Anterior cingulate cortex (tissue), 58 donors: Measurements from ENCODE around the gene PRPS1.
A peak's percentile ranks its signal among the peaks of the same experiment; 100 is the strongest.
"Not testable (repeated sequence)": the region's sequence is repeated elsewhere in the genome, so short reads cannot be mapped to it uniquely, and the experiment has no call there.

Experiments used
- DNase-seq, 58 donors: peaks; one replicate each; lab custom pipeline; 2025; lab: John Stamatoyannopoulos, UW

The PRPS1 gene

DNA sequence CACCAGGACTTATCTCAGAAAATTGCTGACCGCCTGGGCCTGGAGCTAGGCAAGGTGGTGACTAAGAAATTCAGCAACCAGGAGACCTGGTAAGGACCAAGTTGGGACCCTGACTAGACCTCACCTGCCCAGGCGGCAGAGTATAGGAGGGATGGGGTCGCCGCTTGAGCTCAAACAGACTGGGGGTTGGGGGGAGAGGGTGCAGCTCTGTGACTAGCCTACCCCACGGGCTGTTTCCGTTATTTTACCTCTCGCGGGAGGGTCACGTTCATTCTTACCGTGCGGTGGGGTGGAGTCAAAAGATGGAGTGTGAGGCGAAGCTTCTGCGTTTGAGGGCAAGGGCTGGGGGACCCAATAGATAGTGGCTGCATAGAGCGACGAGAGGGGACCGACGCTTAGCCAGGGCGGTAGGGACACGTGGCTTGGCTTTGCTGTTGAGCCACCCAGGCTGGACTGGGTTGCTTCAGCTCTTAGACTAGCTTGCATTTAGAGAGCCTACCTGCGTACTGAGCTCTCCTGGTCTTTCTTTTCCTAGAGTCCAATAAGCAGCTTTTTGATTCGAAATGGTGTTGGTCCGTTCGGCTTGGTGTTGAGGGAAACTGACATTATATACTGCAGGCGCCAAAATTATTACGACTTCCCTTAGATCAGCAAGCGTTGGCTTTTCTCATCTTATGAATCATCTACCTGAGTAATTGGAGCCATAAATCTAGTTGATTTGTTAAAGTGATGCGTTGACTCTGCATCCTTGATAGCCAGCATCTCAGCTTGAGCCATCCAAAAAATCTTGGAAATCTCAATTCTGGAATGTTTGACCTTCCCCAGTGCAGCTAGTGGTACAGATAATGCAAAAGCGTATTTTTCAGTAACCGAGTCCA, 591 bp downstream of the PRPS1 start:
- peak in 34 of 58 donors; percentile 0 to 51 (median 15) for DNase-seq

DNA sequence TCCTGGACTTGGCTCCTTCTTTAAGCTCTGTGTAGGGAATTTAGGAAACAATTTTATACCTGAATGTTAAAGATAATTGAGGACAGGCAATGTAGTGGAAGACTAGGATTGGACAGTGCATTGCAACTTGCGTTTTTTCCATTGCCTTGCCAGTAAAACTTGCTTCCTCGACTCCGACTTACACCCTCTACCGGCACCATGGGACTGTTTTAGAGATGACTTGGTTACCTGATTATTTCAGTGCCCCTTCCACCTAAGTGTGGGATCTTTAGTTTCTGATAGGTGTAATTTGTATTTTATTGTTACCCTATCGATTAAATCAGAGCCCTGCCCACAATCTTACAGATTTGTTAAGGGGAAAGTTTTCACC, 1.2 kb downstream of the PRPS1 start:
- peak in 3 of 58 donors; percentile 0 to 2 (median 1) for DNase-seq

DNA sequence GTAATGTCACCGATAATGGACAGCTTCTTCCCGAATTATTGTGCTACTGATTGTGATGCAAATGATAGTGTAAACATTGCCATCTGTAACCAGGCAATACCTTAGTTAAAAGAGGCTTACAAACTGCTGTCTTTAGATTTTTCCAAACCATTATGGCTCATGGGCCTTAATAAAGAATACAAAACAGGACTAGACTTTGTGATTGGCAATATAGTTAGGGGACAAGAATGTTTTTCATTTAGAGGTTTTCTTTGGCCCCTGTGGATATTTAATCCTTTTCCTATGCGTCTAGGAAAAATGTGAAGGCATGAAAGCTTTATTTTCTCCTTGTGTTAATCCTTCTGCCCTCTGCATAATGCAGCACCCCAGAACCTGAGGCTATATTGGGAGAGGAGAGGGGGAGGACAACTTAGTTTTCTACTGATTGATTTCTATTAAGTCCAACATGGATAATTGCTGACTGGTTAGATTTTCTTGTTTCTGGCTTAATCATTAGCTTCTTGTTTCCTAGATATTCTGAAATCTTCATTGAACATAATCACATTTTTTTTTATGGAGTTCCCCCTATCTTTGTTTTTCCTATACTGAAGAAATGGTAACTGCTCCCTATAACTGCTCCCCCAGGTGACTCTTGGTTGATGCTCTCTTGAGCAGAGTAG, 1.9 kb downstream of the PRPS1 start:
- DNase-seq = no peak

DNA sequence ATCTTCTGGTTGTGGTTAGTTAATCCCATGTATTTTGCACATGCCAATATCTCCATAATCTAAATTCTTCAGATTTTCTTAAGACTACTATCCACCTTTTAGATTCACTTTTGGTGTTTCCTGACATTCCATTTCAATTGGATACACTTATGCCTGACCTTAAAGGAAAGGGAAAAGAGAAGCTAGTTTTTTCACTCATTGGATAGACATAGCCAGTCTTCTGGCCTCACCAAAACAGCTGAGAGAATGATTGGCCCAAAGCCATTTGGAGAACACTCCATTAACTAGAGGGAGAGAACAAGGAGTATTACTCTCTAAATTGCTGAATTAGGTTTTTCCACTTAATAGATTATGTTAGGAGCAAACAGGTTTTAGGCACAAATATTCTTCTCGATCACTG, 4.0 kb downstream of the PRPS1 start:
- no peak for DNase-seq

DNA sequence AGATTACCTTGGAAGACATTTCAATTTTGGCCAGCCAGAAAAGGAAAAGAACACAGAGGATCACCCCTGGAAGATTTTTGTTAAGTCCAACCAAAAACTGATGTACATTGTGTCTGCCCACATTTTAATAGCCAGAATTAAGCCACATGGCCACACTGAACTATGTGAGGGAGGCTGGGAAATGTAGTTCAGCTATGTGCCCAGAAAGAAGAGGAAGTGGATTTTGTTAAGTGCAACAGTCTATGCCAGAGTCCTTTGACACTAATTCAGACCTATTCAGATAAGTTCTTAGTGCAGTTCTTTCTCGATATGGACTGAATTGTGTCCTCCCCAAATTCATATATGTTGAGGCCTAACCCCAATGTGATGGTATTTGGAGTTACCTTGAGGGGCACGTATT, 18.4 kb downstream of the PRPS1 start:
- no peak for DNase-seq

- no peak for DNase-seq
These were observed 20.0 kb downstream of the PRPS1 start for GRCh38 chrX:107648332-107648731.

DNA sequence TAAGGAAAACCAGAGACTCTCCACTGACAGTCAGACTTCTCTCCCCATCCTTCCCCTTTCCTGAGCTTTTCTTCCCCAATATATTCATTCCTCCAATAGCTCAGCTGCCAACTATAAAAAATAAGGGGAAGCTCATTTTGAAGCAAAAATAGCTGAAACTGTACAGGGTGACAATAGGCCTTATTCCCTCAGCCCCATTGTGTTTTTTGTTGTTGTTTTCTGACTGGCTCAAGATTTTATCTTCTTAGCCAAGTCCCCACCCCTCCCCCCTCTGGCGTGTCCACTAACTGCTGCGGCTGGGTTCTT, 26.2 kb downstream of the PRPS1 start:
- no peak for DNase-seq

GRCh38 chrX:107654872-107655761, 26.8 kb downstream of the PRPS1 start:
- peak in 16 of 58 donors; percentile 0 to 27 (median 2) for DNase-seq

GRCh38 chrX:107656978-107657377, 28.7 kb downstream of the PRPS1 start:
- no peak for DNase-seq

- DNase-seq = no peak
These were observed 30.4 kb downstream of the PRPS1 start for GRCh38 chrX:107658660-107659059.

GRCh38 chrX:107659286-107659685, 31.0 kb downstream of the PRPS1 start:
- DNase-seq = no peak

DNA sequence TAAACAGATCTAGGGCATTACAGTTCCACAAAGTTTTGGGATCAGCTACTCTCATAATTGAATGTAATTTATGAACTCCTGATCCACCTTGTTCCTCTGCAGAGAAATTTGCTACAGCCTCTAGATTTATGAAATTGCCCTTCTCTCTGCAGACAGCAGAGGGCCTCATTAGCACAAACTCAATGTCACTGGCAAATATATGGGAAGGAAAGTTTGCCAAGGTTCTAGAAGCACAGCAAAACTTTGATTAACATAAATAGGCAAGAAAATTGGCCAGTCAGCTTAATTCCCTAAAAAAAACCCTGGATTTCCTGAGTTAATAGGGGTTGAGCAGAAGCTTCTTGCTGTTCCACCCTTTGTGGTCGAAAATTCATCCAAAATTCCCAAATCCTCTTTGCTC, 31.5 kb downstream of the PRPS1 start:
- peak in 10 of 58 donors; percentile 0 to 48 (median 2) for DNase-seq

DNA sequence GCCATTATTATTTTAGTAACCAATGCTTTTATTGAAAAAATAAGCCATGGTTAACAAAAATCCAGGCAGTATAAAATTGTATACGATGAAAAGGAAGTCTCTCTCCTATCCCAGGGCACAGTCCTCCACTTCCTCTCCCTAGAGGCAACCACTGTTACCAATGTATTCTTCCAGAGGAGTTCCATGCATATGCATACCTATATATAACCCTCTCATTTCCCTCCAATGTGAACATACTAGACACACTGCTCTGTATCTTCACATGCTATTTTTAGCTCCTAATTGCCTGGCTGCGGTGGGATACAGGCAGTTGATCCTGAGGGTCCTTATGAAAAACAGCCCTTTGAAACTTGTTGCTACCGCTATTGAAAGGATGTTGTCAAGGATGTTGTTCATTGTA, 33.8 kb downstream of the PRPS1 start:
- DNase-seq = no peak

DNA sequence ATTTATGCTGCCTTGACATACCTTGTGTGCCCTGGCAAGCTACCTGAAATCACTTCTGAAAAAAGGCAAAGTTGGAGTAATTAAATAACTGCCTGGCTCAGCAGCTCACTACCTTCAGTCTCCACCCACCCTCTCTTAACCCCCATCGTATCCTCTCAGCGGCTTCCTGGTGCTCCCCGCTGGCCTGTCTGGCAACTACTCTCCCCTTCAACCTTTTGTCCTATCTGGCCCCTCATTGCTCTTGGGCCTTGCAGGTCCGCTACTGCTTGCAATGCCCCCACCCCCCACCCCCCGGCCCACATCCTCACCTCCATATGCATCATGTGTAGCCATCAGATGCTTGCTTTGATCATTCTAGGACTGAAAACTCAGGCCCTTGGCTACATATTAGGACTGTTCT, 34.5 kb downstream of the PRPS1 start:
- DNase-seq = no peak

- no peak for DNase-seq
These were observed 38.6 kb downstream of the PRPS1 start for GRCh38 chrX:107666931-107667330.

DNA sequence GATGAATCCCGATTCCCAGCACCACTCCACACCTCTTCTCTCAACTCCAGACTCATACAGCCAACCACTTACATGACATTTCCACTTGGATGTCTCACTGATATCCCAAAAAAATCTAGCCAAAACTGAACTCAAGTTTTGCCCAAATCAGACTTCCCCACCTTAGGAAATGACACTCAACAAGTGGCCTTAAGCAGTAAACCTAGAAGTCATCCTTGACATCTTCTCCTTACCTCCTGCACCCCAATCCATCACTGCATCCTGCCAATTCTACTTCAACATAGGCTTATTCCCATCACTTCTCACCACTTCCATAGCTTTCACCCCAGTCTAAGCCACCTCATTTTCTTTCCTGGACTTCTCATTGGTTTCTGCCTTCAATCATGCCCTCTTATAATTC, 39.1 kb downstream of the PRPS1 start:
- no peak for DNase-seq

- DNase-seq = not testable (repeated sequence)
These were observed 40.4 kb downstream of the PRPS1 start for GRCh38 chrX:107668710-107669109.

- DNase-seq = no peak
These were observed 41.0 kb downstream of the PRPS1 start for GRCh38 chrX:107669261-107669660.

DNA sequence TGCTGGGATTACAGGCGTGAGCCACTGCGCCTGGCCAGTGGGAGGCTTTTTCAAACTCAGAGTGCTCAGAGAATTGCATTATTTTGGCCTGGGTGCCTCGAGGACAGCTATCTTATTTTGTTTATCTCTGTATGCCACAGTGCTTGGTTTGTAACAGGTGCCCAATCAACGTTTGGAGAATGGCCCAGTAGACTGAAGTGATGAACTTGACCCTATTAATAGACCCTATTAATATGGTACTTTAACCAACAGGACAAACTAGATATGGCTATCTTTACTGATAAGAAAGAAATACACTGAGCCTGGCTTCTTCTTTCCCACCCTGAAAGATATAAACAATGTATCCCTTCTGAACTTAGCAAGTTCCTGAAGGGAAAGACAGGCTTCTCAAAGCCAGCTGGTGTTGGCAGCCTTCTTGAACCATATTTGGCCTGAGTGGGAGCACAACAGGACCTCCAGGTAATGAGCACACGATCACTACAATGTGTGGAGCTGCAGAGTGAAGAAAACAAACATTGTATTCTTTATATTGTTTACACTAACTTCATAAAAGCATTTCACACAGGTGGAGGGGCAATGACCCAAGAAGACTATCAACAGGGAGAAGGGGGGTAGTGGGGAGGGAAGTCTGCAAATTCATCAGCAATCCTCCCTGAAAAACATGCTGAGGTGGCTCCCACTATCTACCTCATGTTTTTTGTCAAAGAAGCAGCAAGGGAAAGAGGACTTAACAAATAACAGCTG, 41.7 kb downstream of the PRPS1 start:
- DNase-seq = no peak

DNA sequence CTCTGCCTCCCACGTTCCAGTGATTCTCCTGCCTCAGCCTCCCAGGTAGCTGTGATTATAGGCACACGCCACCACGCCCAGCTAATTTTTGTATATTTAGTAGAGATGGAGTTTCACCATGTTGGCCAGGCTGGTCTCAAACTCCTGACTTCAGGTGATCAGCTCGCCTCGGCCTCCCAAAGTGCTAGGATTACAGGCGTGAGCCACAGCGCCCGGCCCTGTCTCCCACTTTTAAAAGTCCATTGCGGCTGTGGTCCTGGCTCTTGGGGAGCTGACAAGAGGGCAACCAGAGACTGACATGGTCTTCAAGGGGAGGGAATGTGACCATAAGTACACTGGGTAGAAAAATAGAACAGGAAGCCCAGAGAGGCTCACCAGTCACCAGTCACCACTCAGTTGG, 42.9 kb downstream of the PRPS1 start:
- not testable (repeated sequence) for DNase-seq
